PFSK-1 (cell line): ENCODE results near the gene IFI27.

Source experiments
- POLR2AphosphoS5 ChIP-seq: IDR thresholded peaks from 2 replicates; pipeline ENCODE4 v1.6.1; 2012; ENCODE audit warnings: low read depth, mild to moderate bottlenecking, control low read depth, low read length, moderate library complexity
- SIN3A ChIP-seq: IDR thresholded peaks from 2 replicates; pipeline ENCODE4 v1.6.1; 2012; ENCODE audit warnings: mild to moderate bottlenecking, low read length, moderate library complexity, borderline replicate concordance; ENCODE audit not compliant: insufficient read depth
- TAF1 ChIP-seq: IDR thresholded peaks from 2 replicates; pipeline ENCODE4 v1.6.1; 2012; ENCODE audit warnings: low read length, control low read depth, borderline replicate concordance; ENCODE audit not compliant: insufficient read depth
- TF ChIP-seq, protein P1 (sequence below), 2 experiments: IDR thresholded peaks; 2 replicates each; pipeline versions ENCODE4 v1.6.1 to v1.8.0; 2011 to 2012; ENCODE audit warnings: low read depth in 2 of 2, low read length in 2 of 2, control low read depth in 1 of 2, inconsistent platforms in 1 of 2, mild to moderate bottlenecking in 1 of 2, moderate library complexity in 1 of 2; ENCODE audit not compliant: insufficient read depth in 1 of 2

DNA sequence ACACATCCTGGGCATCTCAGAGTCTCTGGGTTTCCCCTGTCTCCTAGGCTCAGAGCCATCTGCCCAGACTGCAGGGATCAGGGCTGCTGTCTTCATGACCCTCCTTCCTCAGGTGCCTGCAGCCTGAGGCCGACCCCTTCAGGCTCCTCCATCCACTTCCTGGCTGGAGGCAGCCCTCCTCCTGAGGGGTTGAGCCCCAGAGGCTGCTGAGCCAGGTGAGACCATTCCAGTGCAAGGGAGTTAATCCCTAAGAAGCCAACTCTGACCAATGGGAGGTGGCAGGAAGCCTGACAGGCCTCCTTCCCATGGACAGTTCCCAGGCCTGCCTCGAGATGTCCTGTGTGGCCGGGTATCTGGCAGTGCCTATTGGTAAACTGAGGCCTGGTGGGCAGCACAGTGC lies 55.2 kb downstream of the IFI27 start:
- TF ChIP-seq POLR2AphosphoS5 (no peak), SIN3A (no peak), TAF1 (no peak)
- TF ChIP-seq, protein P1, sequence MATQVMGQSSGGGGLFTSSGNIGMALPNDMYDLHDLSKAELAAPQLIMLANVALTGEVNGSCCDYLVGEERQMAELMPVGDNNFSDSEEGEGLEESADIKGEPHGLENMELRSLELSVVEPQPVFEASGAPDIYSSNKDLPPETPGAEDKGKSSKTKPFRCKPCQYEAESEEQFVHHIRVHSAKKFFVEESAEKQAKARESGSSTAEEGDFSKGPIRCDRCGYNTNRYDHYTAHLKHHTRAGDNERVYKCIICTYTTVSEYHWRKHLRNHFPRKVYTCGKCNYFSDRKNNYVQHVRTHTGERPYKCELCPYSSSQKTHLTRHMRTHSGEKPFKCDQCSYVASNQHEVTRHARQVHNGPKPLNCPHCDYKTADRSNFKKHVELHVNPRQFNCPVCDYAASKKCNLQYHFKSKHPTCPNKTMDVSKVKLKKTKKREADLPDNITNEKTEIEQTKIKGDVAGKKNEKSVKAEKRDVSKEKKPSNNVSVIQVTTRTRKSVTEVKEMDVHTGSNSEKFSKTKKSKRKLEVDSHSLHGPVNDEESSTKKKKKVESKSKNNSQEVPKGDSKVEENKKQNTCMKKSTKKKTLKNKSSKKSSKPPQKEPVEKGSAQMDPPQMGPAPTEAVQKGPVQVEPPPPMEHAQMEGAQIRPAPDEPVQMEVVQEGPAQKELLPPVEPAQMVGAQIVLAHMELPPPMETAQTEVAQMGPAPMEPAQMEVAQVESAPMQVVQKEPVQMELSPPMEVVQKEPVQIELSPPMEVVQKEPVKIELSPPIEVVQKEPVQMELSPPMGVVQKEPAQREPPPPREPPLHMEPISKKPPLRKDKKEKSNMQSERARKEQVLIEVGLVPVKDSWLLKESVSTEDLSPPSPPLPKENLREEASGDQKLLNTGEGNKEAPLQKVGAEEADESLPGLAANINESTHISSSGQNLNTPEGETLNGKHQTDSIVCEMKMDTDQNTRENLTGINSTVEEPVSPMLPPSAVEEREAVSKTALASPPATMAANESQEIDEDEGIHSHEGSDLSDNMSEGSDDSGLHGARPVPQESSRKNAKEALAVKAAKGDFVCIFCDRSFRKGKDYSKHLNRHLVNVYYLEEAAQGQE (IDR thresholded peaks at IDR 0.05; ENCODE audit: insufficient read depth in 1 of 2, low read depth in 2 of 2, low read length in 2 of 2) = no peak
